HepG2 (cell line): ENCODE results near the gene ZNF367. TPM values are rescaled to one million over a fixed set of nuclear protein-coding genes. Genes with fewer than 3 reads are reported as not detected.

ENCODE experiments used
- ATAC-seq: fragments of 200-7000 bp; cut with Tn5 transposase; 3 replicates; pipeline ENCODE4 v1.9.1; 2020; ENCODE audit warnings: mild to moderate bottlenecking, moderate library complexity
- BruUV-seq: library from RNA; stranded (reverse); fragments of 400-500 nt; replicated peaks from 2 replicates; lab custom pipeline; 2021; lab: Mats Ljungman, UMichigan
- CTCF ChIA-PET: fragments of 300-600 bp; formaldehyde crosslinking; extraction: SDS; loops from one replicate; lab custom pipeline; 2021; ENCODE audit warnings: low total read pairs, inconsistent platforms, low intra/inter-chr PET ratio; lab: Yijun Ruan, JAX
- POLR2A ChIA-PET: fragments of 350-600 bp; sonication (Branson Sonifier 250); formaldehyde crosslinking; loops from one replicate; lab custom pipeline; 2020; ENCODE audit warnings: antibody characterized with exemption, inconsistent platforms; lab: Yijun Ruan, JAX
- DNase-seq: peaks from one replicate; pipeline ENCODE4 v3.0.0-alpha.2; 2015; ENCODE audit warnings: low spot score
- FAIRE-seq: peaks from 3 replicates; lab custom pipeline; 2011; peaks lifted over from hg19 to GRCh38; lab: Jason Lieb, UNC
- H2AFZ ChIP-seq: one replicate; pipeline ENCODE4 v1.6.1; 2011; ENCODE audit warnings: low read length, inconsistent platforms
- H3K27ac ChIP-seq: fragments of 300-600 bp; 3 replicates; pipeline ENCODE4 v1.8.0; 2011; ENCODE audit warnings: mixed run types, mild to moderate bottlenecking, mixed read lengths, low read length, inconsistent platforms; ENCODE audit not compliant: insufficient read depth; ENCODE audit errors: extremely low read length
- H3K27me3 ChIP-seq, 2 experiments: fragments of 200-600 bp in 1 of 2; 2 replicates in 1 of 2; 3 replicates in 1 of 2; pipeline versions ENCODE4 v1.6.0 to v1.8.0; 2011; ENCODE audit warnings: low read length in 2 of 2, mild to moderate bottlenecking in 2 of 2, moderate library complexity in 2 of 2, inconsistent platforms in 1 of 2; ENCODE audit not compliant: insufficient read depth in 2 of 2, control insufficient read depth in 1 of 2
- H3K36me3 ChIP-seq, 2 experiments: fragments of 200-600 bp in 1 of 2; replicated peaks in 1 of 2; 2 replicates in 1 of 2; 3 replicates in 1 of 2; pipeline versions ENCODE4 v1.5.1 to v1.8.0; 2011; ENCODE audit warnings: low read length in 2 of 2, inconsistent platforms in 1 of 2; ENCODE audit not compliant: insufficient read depth in 2 of 2, control insufficient read depth in 1 of 2
- H3K4me1 ChIP-seq: 2 replicates; pipeline ENCODE4 v1.5.1; 2012; ENCODE audit warnings: low read length, inconsistent platforms; ENCODE audit not compliant: insufficient read depth
- H3K4me2 ChIP-seq: 2 replicates; pipeline ENCODE4 v1.6.0; 2011; ENCODE audit warnings: low read depth, low read length, inconsistent platforms
- H3K4me3 ChIP-seq, 3 experiments: fragments of 200-600 bp in 1 of 3; sonication (generic), shearing (Covaris generic) in 1 of 3; replicated peaks in 1 of 3; 2 replicates each; pipeline ENCODE4 v1.5.1; 2011 to 2016; ENCODE audit warnings: low read length in 3 of 3, inconsistent platforms in 2 of 3, low read depth in 2 of 3, mild to moderate bottlenecking in 2 of 3, control low read depth in 1 of 3, mixed read lengths in 1 of 3; ENCODE audit not compliant: insufficient read depth in 1 of 3
- H3K79me2 ChIP-seq: one replicate; pipeline ENCODE4 v1.6.1; 2011; ENCODE audit warnings: low read length, inconsistent platforms; ENCODE audit not compliant: insufficient read depth
- H3K9ac ChIP-seq: 2 replicates; pipeline ENCODE4 v1.6.0; 2011; ENCODE audit warnings: mild to moderate bottlenecking, low read depth, low read length, inconsistent platforms; ENCODE audit not compliant: insufficient read depth
- H3K9me3 ChIP-seq: 2 replicates; pipeline ENCODE4 v1.5.1; 2012; ENCODE audit warnings: mild to moderate bottlenecking, low read length
- H4K20me1 ChIP-seq: 2 replicates; pipeline ENCODE4 v1.6.0; 2011; ENCODE audit warnings: inconsistent platforms, mild to moderate bottlenecking, low read length, moderate library complexity; ENCODE audit not compliant: insufficient read depth
- ATF5 ChIP-seq: sonication (generic); formaldehyde crosslinking; IDR thresholded peaks from 2 replicates; pipeline ENCODE4 v1.4.0; 2020; ENCODE audit warnings: mild to moderate bottlenecking, low read depth, missing genetic modification reagents
- CBX2 ChIP-seq, 2 experiments: fragments of 200-600 bp in 1 of 2; sonication (generic); formaldehyde crosslinking in 1 of 2; IDR thresholded peaks; 2 replicates each; pipeline versions ENCODE4 v1.7.0 to v1.8.1; 2018 to 2022; ENCODE audit warnings: low read depth in 2 of 2, low read length in 1 of 2, mild to moderate bottlenecking in 1 of 2, missing genetic modification reagents in 1 of 2
- CBX5 ChIP-seq: sonication (generic); formaldehyde crosslinking; IDR thresholded peaks from 2 replicates; pipeline ENCODE4 v1.4.0; 2020; ENCODE audit warnings: missing genetic modification reagents, borderline replicate concordance
- E2F1 ChIP-seq: sonication (generic); formaldehyde crosslinking; IDR thresholded peaks from 2 replicates; pipeline ENCODE4 v1.5.0; 2020; ENCODE audit warnings: missing genetic modification reagents
- IRF2 ChIP-seq: IDR thresholded peaks from 2 replicates; pipeline ENCODE4 v1.6.1; 2018; ENCODE audit warnings: missing genetic modification reagents, missing compliant biosample characterization
- KLF6 ChIP-seq: IDR thresholded peaks from 2 replicates; pipeline ENCODE4 v1.8.0; 2016; ENCODE audit warnings: missing biosample characterization, missing genetic modification reagents
- MEIS2 ChIP-seq: sonication (generic); formaldehyde crosslinking; IDR thresholded peaks from 2 replicates; pipeline ENCODE4 v1.9.0; 2021; ENCODE audit warnings: mild to moderate bottlenecking, missing genetic modification reagents
- NCOA1 ChIP-seq: sonication (generic); formaldehyde crosslinking; IDR thresholded peaks from 2 replicates; pipeline ENCODE4 v1.9.0; 2021; ENCODE audit warnings: missing genetic modification reagents
- NRL ChIP-seq: sonication (generic); formaldehyde crosslinking; IDR thresholded peaks from 2 replicates; pipeline ENCODE4 v1.5.0; 2020; ENCODE audit warnings: missing genetic modification reagents, mild to moderate bottlenecking, moderate library complexity, borderline replicate concordance
- SPEN ChIP-seq: sonication (generic); formaldehyde crosslinking; IDR thresholded peaks from 2 replicates; pipeline ENCODE4 v1.5.1; 2020; ENCODE audit warnings: low read depth, mild to moderate bottlenecking, missing genetic modification reagents
- TMF1 ChIP-seq: sonication (generic); formaldehyde crosslinking; IDR thresholded peaks from 2 replicates; pipeline ENCODE4 v1.8.1; 2022; ENCODE audit warnings: low read depth, missing genetic modification reagents
- USF2 ChIP-seq, 2 experiments: sonication (generic) in 1 of 2; formaldehyde crosslinking in 1 of 2; IDR thresholded peaks; 2 replicates each; pipeline versions ENCODE4 v1.5.1 to v1.6.1; 2011 to 2020; ENCODE audit warnings: borderline replicate concordance in 1 of 2, low read depth in 1 of 2, low read length in 1 of 2, mild to moderate bottlenecking in 1 of 2, missing genetic modification reagents in 1 of 2, moderate library complexity in 1 of 2
- ZBTB26 ChIP-seq: IDR thresholded peaks from 2 replicates; pipeline ENCODE4 v1.6.1; 2016; ENCODE audit warnings: missing compliant biosample characterization, missing genetic modification reagents, borderline replicate concordance
- ZBTB7A ChIP-seq: sonication (generic); formaldehyde crosslinking; IDR thresholded peaks from 2 replicates; pipeline ENCODE4 v1.8.0; 2022; ENCODE audit warnings: mild to moderate bottlenecking, missing genetic modification reagents
- ZNF292 ChIP-seq: sonication (generic); formaldehyde crosslinking; IDR thresholded peaks from 2 replicates; pipeline ENCODE4 v1.8.1; 2022; ENCODE audit warnings: mild to moderate bottlenecking, low read depth, missing genetic modification reagents, borderline replicate concordance
- ZNF562 ChIP-seq: sonication (generic); formaldehyde crosslinking; IDR thresholded peaks from 2 replicates; pipeline ENCODE4 v1.8.0; 2022; ENCODE audit warnings: missing genetic modification reagents, borderline replicate concordance
- ZNF703 ChIP-seq: sonication (generic); formaldehyde crosslinking; IDR thresholded peaks from 2 replicates; pipeline ENCODE4 v1.5.1; 2020; ENCODE audit warnings: missing genetic modification reagents, mild to moderate bottlenecking, moderate library complexity, borderline replicate concordance
- WGBS: methylation state at CpG from one replicate; pipeline ENCODE4 v1.1.6; 2017; ENCODE audit warnings: low lambda C conversion rate; 5-methylcytosine and 5-hydroxymethylcytosine counted together
- in situ Hi-C: cut with HindIII; loops from 2 replicates; pipeline ENCODE4 v1.10.0; 2017; ENCODE audit warnings: low pct_unique_long_range_greater_than_20kb; ENCODE audit not compliant: extremely low pct_ligation_motif_present
- intact Hi-C: fragments of 100-400 bp; cut with micrococcal nuclease; formaldehyde crosslinking; loops from one replicate; pipeline ENCODE4 v1.10.0; 2022; ENCODE audit not compliant: unreplicated experiment
- polyA plus RNA-seq, 8 experiments: library from polyadenylated mRNA; depleted of rRNA in 3 of 8; stranded (reverse) in 7 of 8; unstranded in 1 of 8; fragments of >200 nt; fragmentation: Illumina TruSeq in 4 of 8; extraction: Trizol in 4 of 8; gene quantifications; 2 replicates each; pipeline versions ENCODE4 v1.2.1 to v1.2.3, GENCODE V29; 2011 to 2016; ENCODE audit warnings: low read depth in 4 of 8, missing spikeins in 1 of 8, mixed read lengths in 1 of 8; ENCODE audit not compliant: insufficient read depth in 1 of 8
- total RNA-seq, 5 experiments: library from RNA; depleted of rRNA; stranded (reverse); fragments of >200 nt; fragmentation: Illumina TruSeq; extraction: Trizol; gene quantifications; 2 replicates each; pipeline ENCODE4 v1.2.3, GENCODE V29; 2016; ENCODE audit warnings: low read depth in 1 of 5

ZNF367 gene
- total and polyA plus RNA-seq, 2 of the 13 experiments (the other 11 are each of a cell fraction or from before 2014, with no cell fraction given): 2.9 to 7.7 TPM

GRCh38 chr9:96418920-96419690 lies 935 bp upstream of the ZNF367 start:
- H3K4me1 ChIP-seq: peaks cover 58% of the 10 kb centered on the region
- H4K20me1 ChIP-seq: no peaks in the 10 kb centered on the region
- no peaks in the 10 kb centered on the region for H3K36me3 ChIP-seq
- FAIRE-seq (no peak), DNase-seq (peak; percentile 73), ATAC-seq (peak; percentile 65)
- ChIA-PET CTCF (no interaction called here), POLR2A (interaction anchor here (0.8 to 1.8 kb wide), 8 partner anchors 10 to 236 kb away, joined by 3 to 9 read pairs (median 4); partner anchors contain the start of genes HABP4 and PRXL2C)
- intact Hi-C loops: loop anchor here (5.0 kb wide), 2 partner anchors 77 to 92 kb away; no protein-coding TSS in a partner anchor
- peak overlapping the region; percentile 72 to 87 (median 83) for H3K4me3 ChIP-seq
- in situ Hi-C loops: loop anchor here (5.0 kb wide), 1 partner anchor 77 kb away; no protein-coding TSS in a partner anchor
- H3K4me2 ChIP-seq: peak overlapping the region; percentile 81
- H3K27me3 ChIP-seq: no peaks in the 10 kb centered on the region; a peak in 1 of 5 replicates
- H3K9ac ChIP-seq: peak overlapping the region; percentile 100
- TSS peak; percentile 93 for BruUV-seq
- H2AFZ ChIP-seq: no peak overlapping the region
- peaks cover 27% of the 10 kb centered on the region for H3K79me2 ChIP-seq
- WGBS: under 1% methylated on average over 16 of the region's 58 CpGs
- H3K27ac ChIP-seq: peak overlapping the region; percentile 99
- H3K9me3 ChIP-seq: no peaks in the 10 kb centered on the region
- TF ChIP-seq ZBTB7A (CRISPR knock-in tag) (no peak), NCOA1 (CRISPR knock-in tag) (no peak), ZNF562 (CRISPR knock-in tag) (no peak), E2F1 (CRISPR knock-in tag) (no peak), ZBTB26 (CRISPR knock-in tag) (no peak; the same call in 1 of the 2 replicates), IRF2 (CRISPR knock-in tag) (no peak), TMF1 (peak; percentile 19; the same call in 1 of the 2 replicates), USF2 (IDR thresholded peaks at IDR 0.05; ENCODE audit: low read depth, low read length) (no peak), USF2 (CRISPR knock-in tag; IDR thresholded peaks at IDR 0.05; ENCODE audit: borderline replicate concordance) (no peak), ZNF292 (0 out of 2 replicates have a peak, but pooled peaks have one; percentile 28), KLF6 (CRISPR knock-in tag) (no peak), SPEN (CRISPR knock-in tag) (0 out of 2 replicates have a peak, but pooled peaks have one; percentile 42), NRL (CRISPR knock-in tag) (0 out of 2 replicates have a peak, but pooled peaks have one; percentile 34), MEIS2 (no peak), CBX5 (CRISPR knock-in tag) (no peak), ZNF703 (no peak), CBX2 (IDR thresholded peaks at IDR 0.05; ENCODE audit: low read depth, low read length) (no peak), CBX2 (CRISPR knock-in tag; IDR thresholded peaks at IDR 0.05; ENCODE audit: low read depth) (no peak), ATF5 (CRISPR knock-in tag) (no peak)
